Measurements from ENCODE around the gene PTPN9.
"Not testable (repeated sequence)": the region's sequence is repeated elsewhere in the genome, so short reads cannot be mapped to it uniquely, and the experiment has no call there.

Gene PTPN9

GRCh38 chr15:75578948-75579920 is at the start of gene PTPN9:
Gene PTPN9, minus strand, starts transcription at chr15:75579315. Its CDS starts 539 bp downstream, at chr15:75578776.
- DNase-seq (ENCODE audit: low spot score), result peak; percentile 77

GRCh38 chr15:75625542-75626347 is 46.6 kb upstream of the PTPN9 start, which contains the start of gene SNUPN:
Gene SNUPN, minus strand, starts transcription at chr15:75625725. Its CDS starts 4,674 bp downstream, at chr15:75621051.
- peak; percentile 95 for DNase-seq (ENCODE audit: low spot score)

- no peak for DNase-seq (ENCODE audit: low spot score)
Measured at GRCh38 chr15:75622505-75622904, 43.4 kb upstream of the PTPN9 start.

GRCh38 chr15:75620841-75621391 is 41.8 kb upstream of the PTPN9 start:
- DNase-seq (ENCODE audit: low spot score), result peak; percentile 42

- no peak for DNase-seq (ENCODE audit: low spot score)
Measured at GRCh38 chr15:75620058-75620820, 41.1 kb upstream of the PTPN9 start.

GRCh38 chr15:75616766-75617165 is 37.7 kb upstream of the PTPN9 start:
- DNase-seq (ENCODE audit: low spot score), result no peak

GRCh38 chr15:75606711-75607699 is 27.9 kb upstream of the PTPN9 start:
- DNase-seq (ENCODE audit: low spot score), result no peak

- DNase-seq (ENCODE audit: low spot score), result no peak
Measured at GRCh38 chr15:75606026-75606425, 26.9 kb upstream of the PTPN9 start.

GRCh38 chr15:75599401-75599800 is 20.3 kb upstream of the PTPN9 start:
- DNase-seq (ENCODE audit: low spot score), result no peak

- DNase-seq (ENCODE audit: low spot score), result no peak
Measured at GRCh38 chr15:75598361-75598760, 19.2 kb upstream of the PTPN9 start.

GRCh38 chr15:75597667-75598341 is 18.7 kb upstream of the PTPN9 start:
- no peak for DNase-seq (ENCODE audit: low spot score)

- DNase-seq (ENCODE audit: low spot score), result no peak
Measured at GRCh38 chr15:75596703-75597345, 17.7 kb upstream of the PTPN9 start.

GRCh38 chr15:75594276-75594675 is 15.2 kb upstream of the PTPN9 start:
- no peak for DNase-seq (ENCODE audit: low spot score)

- no peak for DNase-seq (ENCODE audit: low spot score)
Measured at GRCh38 chr15:75591655-75592364, 12.7 kb upstream of the PTPN9 start.

- DNase-seq (ENCODE audit: low spot score), result no peak
Measured at GRCh38 chr15:75590239-75590638, 11.1 kb upstream of the PTPN9 start.

GRCh38 chr15:75589071-75589470 is 10.0 kb upstream of the PTPN9 start:
- no peak for DNase-seq (ENCODE audit: low spot score)

- not testable (repeated sequence) for DNase-seq (ENCODE audit: low spot score)
Measured at GRCh38 chr15:75586422-75586821, 7.3 kb upstream of the PTPN9 start.

- no peak for DNase-seq (ENCODE audit: low spot score)
Measured at GRCh38 chr15:75584121-75584520, 5.0 kb upstream of the PTPN9 start.

- no peak for DNase-seq (ENCODE audit: low spot score)
Measured at GRCh38 chr15:75583701-75584100, 4.6 kb upstream of the PTPN9 start.

Measured in cerebellar cortex (tissue), 1 donor.